GM12864 (cell line): ENCODE results near the gene LGMN.

Source experiments
- DNase-seq: peaks from one replicate; pipeline ENCODE4 v3.0.0-alpha.2; 2011; ENCODE audit warnings: low read depth
- H3K4me3 ChIP-seq: 2 replicates; pipeline ENCODE4 v1.5.1; 2011; ENCODE audit warnings: mild to moderate bottlenecking, low read depth, low read length, control low read depth
- CTCF ChIP-seq: IDR thresholded peaks from 2 replicates; pipeline ENCODE4 v1.5.1; 2011; ENCODE audit warnings: low read depth, mild to moderate bottlenecking, moderate library complexity, low read length, control low read depth, inconsistent platforms; ENCODE audit errors: missing control alignments

The LGMN gene

GRCh38 chr14:92731622-92732115, 16.8 kb downstream of the LGMN start:
- no peak for DNase-seq
- no peak overlapping the region for H3K4me3 ChIP-seq
- TF ChIP-seq CTCF: no peak

GRCh38 chr14:92729634-92730358, 18.6 kb downstream of the LGMN start:
- TF ChIP-seq CTCF: no peak
- H3K4me3 ChIP-seq: no peak overlapping the region
- DNase-seq: no peak

GRCh38 chr14:92728759-92729364, 19.6 kb downstream of the LGMN start:
- H3K4me3 ChIP-seq: no peak overlapping the region
- TF ChIP-seq CTCF: no peak
- DNase-seq: peak; percentile 62

- no peak overlapping the region for H3K4me3 ChIP-seq
- TF ChIP-seq CTCF: no peak
- no peak for DNase-seq
These were observed 21.5 kb downstream of the LGMN start for GRCh38 chr14:92726933-92727262.

- no peak for DNase-seq
- H3K4me3 ChIP-seq: no peak overlapping the region
- no peak for TF ChIP-seq CTCF
These were observed 22.1 kb downstream of the LGMN start for GRCh38 chr14:92726135-92726932.

- H3K4me3 ChIP-seq: no peak overlapping the region
- no peak for TF ChIP-seq CTCF
- DNase-seq: no peak
These were observed 23.7 kb downstream of the LGMN start for GRCh38 chr14:92724516-92725340.
